ENCODE measurements around the gene SSH2.
"Not testable (repeated sequence)": the region's sequence is repeated elsewhere in the genome, so short reads cannot be mapped to it uniquely, and the experiment has no call there.

Gene SSH2, protein sequence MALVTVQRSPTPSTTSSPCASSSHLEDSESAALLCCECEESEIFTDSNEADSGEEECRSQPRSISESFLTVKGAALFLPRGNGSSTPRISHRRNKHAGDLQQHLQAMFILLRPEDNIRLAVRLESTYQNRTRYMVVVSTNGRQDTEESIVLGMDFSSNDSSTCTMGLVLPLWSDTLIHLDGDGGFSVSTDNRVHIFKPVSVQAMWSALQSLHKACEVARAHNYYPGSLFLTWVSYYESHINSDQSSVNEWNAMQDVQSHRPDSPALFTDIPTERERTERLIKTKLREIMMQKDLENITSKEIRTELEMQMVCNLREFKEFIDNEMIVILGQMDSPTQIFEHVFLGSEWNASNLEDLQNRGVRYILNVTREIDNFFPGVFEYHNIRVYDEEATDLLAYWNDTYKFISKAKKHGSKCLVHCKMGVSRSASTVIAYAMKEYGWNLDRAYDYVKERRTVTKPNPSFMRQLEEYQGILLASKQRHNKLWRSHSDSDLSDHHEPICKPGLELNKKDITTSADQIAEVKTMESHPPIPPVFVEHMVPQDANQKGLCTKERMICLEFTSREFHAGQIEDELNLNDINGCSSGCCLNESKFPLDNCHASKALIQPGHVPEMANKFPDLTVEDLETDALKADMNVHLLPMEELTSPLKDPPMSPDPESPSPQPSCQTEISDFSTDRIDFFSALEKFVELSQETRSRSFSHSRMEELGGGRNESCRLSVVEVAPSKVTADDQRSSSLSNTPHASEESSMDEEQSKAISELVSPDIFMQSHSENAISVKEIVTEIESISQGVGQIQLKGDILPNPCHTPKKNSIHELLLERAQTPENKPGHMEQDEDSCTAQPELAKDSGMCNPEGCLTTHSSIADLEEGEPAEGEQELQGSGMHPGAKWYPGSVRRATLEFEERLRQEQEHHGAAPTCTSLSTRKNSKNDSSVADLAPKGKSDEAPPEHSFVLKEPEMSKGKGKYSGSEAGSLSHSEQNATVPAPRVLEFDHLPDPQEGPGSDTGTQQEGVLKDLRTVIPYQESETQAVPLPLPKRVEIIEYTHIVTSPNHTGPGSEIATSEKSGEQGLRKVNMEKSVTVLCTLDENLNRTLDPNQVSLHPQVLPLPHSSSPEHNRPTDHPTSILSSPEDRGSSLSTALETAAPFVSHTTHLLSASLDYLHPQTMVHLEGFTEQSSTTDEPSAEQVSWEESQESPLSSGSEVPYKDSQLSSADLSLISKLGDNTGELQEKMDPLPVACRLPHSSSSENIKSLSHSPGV (N-terminal part only)

DNA sequence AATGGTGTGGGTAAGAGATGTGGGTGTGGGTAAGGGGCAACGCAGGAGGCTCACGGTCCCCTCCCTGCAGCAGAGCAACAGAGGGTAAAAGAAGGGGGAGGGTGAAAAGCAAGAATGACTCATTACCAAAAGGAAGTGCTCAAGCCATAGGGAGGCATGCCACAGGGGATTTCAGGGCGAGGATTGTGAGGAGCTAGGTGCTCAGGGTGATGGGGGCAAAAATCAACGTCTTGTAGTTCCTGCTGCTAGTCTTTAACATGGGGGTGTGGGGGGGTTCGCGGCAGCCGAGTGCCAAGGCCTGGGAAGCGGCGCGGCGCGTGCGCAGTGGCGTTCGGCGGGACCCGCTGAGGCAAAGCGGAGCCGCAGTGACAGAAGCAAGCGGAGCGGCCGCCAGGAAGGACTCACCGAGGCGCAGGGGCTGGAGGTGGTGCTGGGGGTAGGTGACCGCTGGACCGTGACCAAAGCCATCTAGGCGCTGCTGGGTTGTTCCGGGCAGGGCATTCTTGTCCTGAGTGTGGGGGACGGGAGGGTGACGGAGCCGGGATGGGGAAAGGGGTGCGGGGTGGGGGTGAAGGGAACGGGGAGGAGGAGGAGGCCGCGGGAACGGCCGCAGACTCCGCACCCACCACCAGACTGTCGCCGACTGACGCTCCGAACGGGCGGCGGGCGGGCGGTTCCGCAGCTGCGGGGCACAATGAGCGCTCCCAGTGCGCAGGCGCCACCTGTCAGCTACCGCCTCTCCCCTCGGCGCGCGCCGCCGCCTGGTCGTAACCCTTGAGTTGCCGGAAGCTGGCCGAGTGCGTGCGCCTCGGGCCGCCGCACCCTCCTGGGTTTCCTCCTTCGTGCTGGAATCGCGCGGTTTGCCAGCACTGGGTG, at the start of gene SSH2:
Gene SSH2, minus strand, starts transcription at position 696 of the 876 bp plus-strand sequence. Its CDS starts 228 bp downstream, at position 468.
- DNase-seq (ENCODE audit: low read depth) = peak; percentile 84

DNA sequence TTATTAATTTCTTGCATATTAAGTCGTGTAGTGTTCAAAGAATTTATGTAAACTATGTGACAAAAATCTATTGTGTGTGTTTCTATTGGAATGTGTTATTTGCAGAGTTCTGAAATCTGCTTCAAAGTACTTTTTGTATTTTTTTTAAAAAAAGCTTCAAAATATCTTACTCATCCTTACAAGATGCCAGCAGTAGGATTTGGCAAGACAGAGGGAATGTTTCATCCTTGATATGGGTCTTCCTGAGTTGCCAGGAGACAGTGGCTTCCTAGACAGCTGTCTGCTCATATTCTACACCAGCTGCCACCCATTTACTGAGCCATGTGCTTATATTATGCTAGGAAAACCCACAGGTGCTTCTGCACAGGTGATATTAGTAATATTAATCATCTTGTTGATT, 47.8 kb upstream of the SSH2 start:
- DNase-seq (ENCODE audit: low read depth) = peak; percentile 68

GRCh38 chr17:29973005-29973404, 43.0 kb upstream of the SSH2 start:
- DNase-seq (ENCODE audit: low read depth) = no peak

DNA sequence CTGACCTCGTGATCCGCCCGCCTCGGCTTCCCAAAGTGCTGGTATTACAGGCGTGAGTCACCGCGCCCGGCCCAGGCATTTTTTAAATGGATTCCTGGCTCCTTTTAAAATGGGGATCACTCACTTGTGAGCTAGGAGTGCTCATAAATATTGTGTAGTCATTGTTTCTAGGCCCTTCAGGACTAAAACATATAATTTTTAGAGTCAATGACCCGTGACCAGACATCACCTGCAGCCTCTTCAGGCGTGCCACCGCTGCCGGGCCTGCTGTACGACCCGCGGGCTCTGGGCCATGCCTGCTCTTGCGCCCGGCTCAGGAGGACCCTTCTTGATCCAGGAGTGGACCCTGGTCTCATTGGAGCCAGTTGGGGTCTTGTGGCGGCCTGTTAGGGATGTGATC, 42.2 kb upstream of the SSH2 start:
- DNase-seq (ENCODE audit: low read depth) = no peak

GRCh38 chr17:29968271-29968670, 38.2 kb upstream of the SSH2 start:
- no peak for DNase-seq (ENCODE audit: low read depth)

GRCh38 chr17:29962656-29963055, 32.6 kb upstream of the SSH2 start:
- no peak for DNase-seq (ENCODE audit: low read depth)

GRCh38 chr17:29959658-29960337, 29.8 kb upstream of the SSH2 start:
- DNase-seq (ENCODE audit: low read depth) = no peak

- DNase-seq (ENCODE audit: low read depth) = peak; percentile 17
Measured at GRCh38 chr17:29958947-29959657, 29.1 kb upstream of the SSH2 start.

- DNase-seq (ENCODE audit: low read depth) = not testable (repeated sequence)
Measured at GRCh38 chr17:29957488-29957887, 27.5 kb upstream of the SSH2 start.

DNA sequence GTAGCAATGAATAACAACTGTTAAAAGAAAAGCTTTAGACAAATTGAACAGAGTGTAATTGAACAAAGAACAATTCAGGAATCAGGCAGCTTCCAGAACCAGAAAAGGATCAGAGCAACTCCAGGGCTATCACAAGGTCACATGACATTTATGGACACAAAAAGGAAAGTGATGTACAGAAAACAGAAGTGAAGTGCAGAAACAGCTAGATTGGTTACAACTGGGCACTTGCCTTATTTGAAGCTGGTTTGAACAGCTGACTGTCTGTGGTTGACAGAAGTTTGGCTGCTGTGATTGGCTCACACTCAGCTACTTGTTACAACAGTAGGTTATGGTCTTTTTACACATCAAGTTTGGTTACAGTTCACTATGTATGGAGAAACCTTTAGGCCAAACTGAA, 26.2 kb upstream of the SSH2 start:
- DNase-seq (ENCODE audit: low read depth) = no peak

- no peak for DNase-seq (ENCODE audit: low read depth)
Measured at GRCh38 chr17:29954405-29954804, 24.4 kb upstream of the SSH2 start.

DNA sequence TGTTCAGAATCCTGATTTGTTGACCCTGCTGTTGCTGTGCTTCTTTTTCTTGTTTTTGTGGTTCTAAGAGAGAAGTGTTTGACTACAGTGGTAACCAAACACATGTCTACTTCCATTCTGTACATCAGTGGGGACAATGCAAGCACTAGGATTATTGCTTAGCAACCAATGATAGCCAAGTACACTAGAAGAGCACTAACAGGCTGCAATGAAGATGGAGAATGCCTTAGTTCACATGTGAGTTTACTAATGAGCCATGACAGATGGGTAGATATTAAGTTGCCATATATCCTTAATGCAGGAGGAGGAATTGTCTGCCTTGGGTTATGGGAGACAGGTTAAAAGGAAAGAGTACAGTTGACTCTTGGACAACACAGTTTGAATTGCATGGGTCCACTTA, 19.7 kb upstream of the SSH2 start:
- no peak for DNase-seq (ENCODE audit: low read depth)

DNA sequence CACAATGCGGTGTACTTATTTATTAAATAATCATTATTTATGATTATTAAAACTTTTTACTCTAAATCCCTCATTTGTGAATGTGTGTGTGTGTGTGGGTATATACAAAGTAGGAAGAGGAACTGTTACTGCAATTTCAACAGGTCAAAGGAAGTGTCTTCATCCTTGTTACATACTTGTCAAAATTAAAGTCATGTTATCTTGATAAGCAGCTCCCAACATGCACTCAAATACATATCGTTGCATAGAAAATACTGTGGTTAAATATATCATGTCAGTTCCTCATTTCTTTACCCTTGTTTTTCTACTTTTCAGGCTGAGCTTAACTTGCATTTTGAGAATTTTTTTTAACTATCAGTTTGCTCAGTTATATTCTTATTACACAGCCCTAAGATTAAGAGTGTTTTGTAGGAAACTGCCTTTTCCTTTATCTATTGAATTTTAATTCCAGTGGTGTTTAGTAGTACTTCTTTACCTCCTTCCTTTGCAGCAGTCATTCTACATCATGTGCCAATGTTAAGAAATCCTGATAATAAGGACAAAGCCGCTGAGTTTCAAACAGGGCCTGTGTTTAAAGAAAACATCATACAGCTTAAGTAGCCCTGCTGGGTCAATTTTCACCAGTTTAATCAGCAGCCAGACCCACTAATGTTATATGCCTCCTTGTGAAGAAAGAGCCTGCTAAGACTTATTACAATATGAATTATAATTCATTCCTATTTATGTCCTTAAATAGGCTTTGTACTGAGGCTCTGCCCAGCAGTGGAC, 18.6 kb upstream of the SSH2 start:
- no peak for DNase-seq (ENCODE audit: low read depth)

DNA sequence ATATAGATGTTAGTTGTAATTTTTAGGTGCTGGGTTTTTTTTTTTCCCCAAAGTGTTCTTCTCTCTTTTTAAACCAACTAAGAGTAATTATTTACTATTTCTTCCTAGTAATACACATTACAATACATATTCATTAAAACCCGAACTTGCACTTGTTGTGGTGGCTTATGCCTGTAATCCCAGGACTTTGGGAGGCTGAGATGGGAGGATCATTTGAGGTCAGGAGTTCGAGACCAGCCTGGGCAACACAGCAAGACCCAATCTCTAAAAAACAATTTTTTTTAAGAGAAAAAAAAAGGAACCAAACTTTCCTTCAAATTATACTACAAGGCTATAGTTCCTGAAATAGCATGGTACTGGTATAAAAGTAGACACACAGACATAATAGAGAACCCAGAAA, 15.3 kb upstream of the SSH2 start:
- DNase-seq (ENCODE audit: low read depth) = no peak

DNA sequence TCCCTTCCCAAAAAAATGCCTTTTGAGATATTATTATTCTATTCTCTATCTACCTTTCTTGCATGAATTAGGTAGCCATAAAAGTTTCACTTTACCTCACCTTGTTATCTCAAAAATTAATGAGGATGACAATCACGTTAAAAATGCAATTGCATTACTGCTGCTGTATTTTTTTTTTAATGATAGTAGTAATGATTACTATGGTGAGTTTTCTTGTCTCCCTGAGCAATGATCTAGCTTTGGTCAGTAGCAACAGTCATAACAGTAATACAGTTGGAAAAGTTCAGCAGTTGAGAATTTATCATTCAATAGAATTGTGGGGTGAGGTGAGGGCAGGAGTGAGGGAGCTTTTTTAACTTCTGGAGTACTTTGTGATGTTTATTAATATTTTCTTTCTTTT, 11.3 kb upstream of the SSH2 start, which contains the start of gene EFCAB5:
Gene EFCAB5, plus strand, starts transcription at position 301 of the 400 bp plus-strand sequence. CDS start 163 bp downstream, outside the sequence.
- no peak for DNase-seq (ENCODE audit: low read depth)

- DNase-seq (ENCODE audit: low read depth) = no peak
Measured at GRCh38 chr17:29936724-29937123, 6.7 kb upstream of the SSH2 start.

GRCh38 chr17:29935909-29936308, 5.9 kb upstream of the SSH2 start:
- DNase-seq (ENCODE audit: low read depth) = not testable (repeated sequence)

- peak; percentile 17 for DNase-seq (ENCODE audit: low read depth)
Measured at GRCh38 chr17:29933379-29933778, 3.4 kb upstream of the SSH2 start.
